Suprapubic skin (tissue), 3 donors: Measurements from ENCODE around the gene CTSZ.

ENCODE experiments used
- CTCF ChIP-seq, 2 donors: fragments of 200-600 bp in 1 of 2; fragments of 450-650 bp in 1 of 2; sonication (generic) in 1 of 2; IDR thresholded peaks; one replicate each; pipeline ENCODE4 v1.5.1; 2016 to 2019; ENCODE audit warnings: antibody characterized with exemption in 2 of 2, mild to moderate bottlenecking in 1 of 2, moderate library complexity in 1 of 2
- POLR2AphosphoS5 ChIP-seq, 3 donors: sonication (generic); formaldehyde crosslinking; IDR thresholded peaks; one replicate each; pipeline ENCODE4 v1.6.1; 2017; ENCODE audit warnings: antibody characterized with exemption in 3 of 3

- TF ChIP-seq CTCF (IDR thresholded peaks at IDR 0.05): no peak
- TF ChIP-seq POLR2AphosphoS5 (IDR thresholded peaks at IDR 0.05): no peak
These were observed 41.1 kb upstream of the CTSZ start for GRCh38 chr20:59047938-59048680.
